Upper lobe of right lung (tissue), 1 donor: ENCODE data around the gene LRRC18. TPM values are rescaled to one million over a fixed set of nuclear protein-coding genes. Genes with fewer than 3 reads are reported as not detected.

Source experiments
- ATAC-seq: fragments of 200-7000 bp; cut with Tn5 transposase; one replicate; pipeline ENCODE4 v1.9.1; 2020; ENCODE audit warnings: mild to moderate bottlenecking, moderate library complexity
- DNase-seq: peaks from one replicate; pipeline ENCODE4 v3.0.0-alpha.2; 2020
- H3K27ac ChIP-seq: fragments of 200-600 bp; one replicate; pipeline ENCODE4 v1.8.0; 2022
- H3K27me3 ChIP-seq: fragments of 200-600 bp; one replicate; pipeline ENCODE4 v1.8.0; 2022; ENCODE audit warnings: mild to moderate bottlenecking
- H3K36me3 ChIP-seq: fragments of 200-600 bp; one replicate; pipeline ENCODE4 v1.8.0; 2022
- H3K4me1 ChIP-seq: fragments of 200-600 bp; one replicate; pipeline ENCODE4 v1.8.0; 2022
- H3K4me3 ChIP-seq: fragments of 200-600 bp; one replicate; pipeline ENCODE4 v1.8.0; 2022; ENCODE audit warnings: mild to moderate bottlenecking
- H3K9me3 ChIP-seq: fragments of 200-600 bp; one replicate; pipeline ENCODE4 v1.8.0; 2022
- intact Hi-C: fragments of 100-400 bp; cut with DNase I; formaldehyde crosslinking; loops from one replicate; pipeline ENCODE4 v1.11.0; 2022
- total RNA-seq: library from RNA; stranded (reverse); fragmentation: NEBNext Ultra II Directional; extraction: Animal tissue kit (Norgen Biotek cat#: 25700); gene quantifications from one replicate; pipeline ENCODE4 v1.2.1, GENCODE V29; 2021
- TF ChIP-seq, protein P1 (sequence below): fragments of 200-600 bp; IDR thresholded peaks from one replicate; pipeline ENCODE4 v1.8.0; 2022; ENCODE audit warnings: antibody characterized with exemption
- donor health status: DM: no; HTN: yes; CAD: no; lungs with severe emphysema.

Gene LRRC18
- total RNA-seq, 1 donor from 2014 or later: 0.96 TPM

DNA sequence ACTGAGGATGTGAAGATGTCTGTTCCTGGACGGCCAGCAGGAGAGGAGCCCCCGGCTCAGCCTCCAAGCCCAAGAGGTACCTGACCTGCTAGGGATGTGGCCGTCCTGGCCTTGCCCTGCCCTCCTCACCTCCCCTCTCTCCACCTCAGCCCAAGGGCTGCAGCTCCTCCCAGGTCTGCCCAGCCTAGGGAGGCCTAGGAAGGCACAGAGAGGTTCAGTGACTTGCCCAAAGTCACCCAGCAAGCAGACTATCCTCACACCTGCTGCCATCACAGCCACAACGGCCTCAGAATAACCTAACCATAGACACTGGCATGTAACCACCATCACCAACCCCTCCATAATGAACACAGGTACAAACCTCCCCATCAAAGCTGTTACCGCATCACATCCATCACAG lies 38.7 kb upstream of the LRRC18 start:
- no peaks in the 10 kb centered on the region for H3K27me3 ChIP-seq
- H3K36me3 ChIP-seq: no peaks in the 10 kb centered on the region
- ATAC-seq: no peak
- H3K4me3 ChIP-seq: no peak overlapping the region
- TF ChIP-seq, protein P1, sequence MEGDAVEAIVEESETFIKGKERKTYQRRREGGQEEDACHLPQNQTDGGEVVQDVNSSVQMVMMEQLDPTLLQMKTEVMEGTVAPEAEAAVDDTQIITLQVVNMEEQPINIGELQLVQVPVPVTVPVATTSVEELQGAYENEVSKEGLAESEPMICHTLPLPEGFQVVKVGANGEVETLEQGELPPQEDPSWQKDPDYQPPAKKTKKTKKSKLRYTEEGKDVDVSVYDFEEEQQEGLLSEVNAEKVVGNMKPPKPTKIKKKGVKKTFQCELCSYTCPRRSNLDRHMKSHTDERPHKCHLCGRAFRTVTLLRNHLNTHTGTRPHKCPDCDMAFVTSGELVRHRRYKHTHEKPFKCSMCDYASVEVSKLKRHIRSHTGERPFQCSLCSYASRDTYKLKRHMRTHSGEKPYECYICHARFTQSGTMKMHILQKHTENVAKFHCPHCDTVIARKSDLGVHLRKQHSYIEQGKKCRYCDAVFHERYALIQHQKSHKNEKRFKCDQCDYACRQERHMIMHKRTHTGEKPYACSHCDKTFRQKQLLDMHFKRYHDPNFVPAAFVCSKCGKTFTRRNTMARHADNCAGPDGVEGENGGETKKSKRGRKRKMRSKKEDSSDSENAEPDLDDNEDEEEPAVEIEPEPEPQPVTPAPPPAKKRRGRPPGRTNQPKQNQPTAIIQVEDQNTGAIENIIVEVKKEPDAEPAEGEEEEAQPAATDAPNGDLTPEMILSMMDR: no peak
- peaks cover 11% of the 10 kb centered on the region for H3K4me1 ChIP-seq
- no peak overlapping the region for H3K27ac ChIP-seq
- H3K9me3 ChIP-seq: no peaks in the 10 kb centered on the region
- DNase-seq: no peak
- intact Hi-C loops: no loop called here

DNA sequence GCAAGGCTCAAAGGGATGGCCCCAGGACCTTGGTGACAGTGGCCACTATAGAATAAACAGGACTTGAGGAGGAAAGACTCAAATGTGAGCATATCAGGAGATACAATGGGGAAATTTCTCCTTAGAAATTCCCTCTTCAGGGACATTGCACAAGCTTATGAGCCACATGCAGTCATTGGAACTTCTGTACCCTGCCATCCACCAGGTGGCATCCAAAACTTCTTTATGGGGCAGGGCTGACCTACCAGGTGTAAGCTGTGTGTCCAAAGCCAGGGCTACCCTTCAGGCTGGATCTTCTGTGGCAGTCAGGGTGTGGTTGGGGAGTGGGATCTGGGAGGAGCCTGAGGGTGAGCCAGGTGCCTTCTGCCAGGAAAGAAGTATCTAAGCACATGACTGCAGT lies 36.6 kb upstream of the LRRC18 start:
- TF ChIP-seq, protein P1: peak; percentile 32
- DNase-seq: no peak
- no peak overlapping the region for H3K27ac ChIP-seq
- peak; percentile 54 for ATAC-seq
- no peaks in the 10 kb centered on the region for H3K27me3 ChIP-seq
- H3K9me3 ChIP-seq: no peaks in the 10 kb centered on the region
- intact Hi-C loops: no loop called here
- H3K36me3 ChIP-seq: no peaks in the 10 kb centered on the region
- no peak overlapping the region for H3K4me3 ChIP-seq
- peaks cover 4% of the 10 kb centered on the region for H3K4me1 ChIP-seq

DNA sequence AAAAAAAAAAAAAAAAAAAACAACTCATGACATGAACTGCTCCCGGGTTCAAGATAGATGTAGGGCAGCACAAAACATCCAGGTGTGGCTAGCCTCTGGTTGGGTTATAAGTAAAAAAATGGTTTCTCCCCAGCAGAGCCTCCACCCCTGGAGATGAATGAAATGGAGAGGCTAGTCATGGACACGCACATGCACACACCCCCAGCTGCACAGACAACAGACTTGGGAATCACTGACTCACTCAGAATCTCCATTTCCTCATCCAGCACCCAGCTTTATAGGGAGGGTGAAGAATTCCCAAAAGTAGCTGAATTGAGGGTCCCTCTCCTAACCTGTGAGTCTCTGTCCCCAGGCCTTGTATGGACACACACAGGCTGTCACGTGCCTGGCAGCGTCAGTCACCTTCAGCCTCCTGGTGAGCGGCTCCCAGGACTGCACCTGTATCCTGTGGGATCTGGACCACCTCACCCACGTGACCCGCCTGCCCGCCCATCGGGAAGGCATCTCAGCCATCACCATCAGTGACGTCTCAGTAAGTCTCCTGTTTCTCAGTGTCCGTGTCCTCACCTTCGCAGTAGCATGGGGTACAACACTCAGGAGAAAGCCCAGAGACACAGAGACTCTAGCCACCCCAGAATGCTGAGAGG lies 35.0 kb upstream of the LRRC18 start:
- intact Hi-C loops: no loop called here
- Histone ChIP-seq H3K4me3 (no peak overlapping the region), H3K9me3 (no peaks in the 10 kb centered on the region), H3K36me3 (no peaks in the 10 kb centered on the region), H3K4me1 (no peaks in the 10 kb centered on the region), H3K27ac (no peak overlapping the region), H3K27me3 (no peaks in the 10 kb centered on the region)
- ATAC-seq (no peak), DNase-seq (no peak)
- TF ChIP-seq, protein P1: no peak

DNA sequence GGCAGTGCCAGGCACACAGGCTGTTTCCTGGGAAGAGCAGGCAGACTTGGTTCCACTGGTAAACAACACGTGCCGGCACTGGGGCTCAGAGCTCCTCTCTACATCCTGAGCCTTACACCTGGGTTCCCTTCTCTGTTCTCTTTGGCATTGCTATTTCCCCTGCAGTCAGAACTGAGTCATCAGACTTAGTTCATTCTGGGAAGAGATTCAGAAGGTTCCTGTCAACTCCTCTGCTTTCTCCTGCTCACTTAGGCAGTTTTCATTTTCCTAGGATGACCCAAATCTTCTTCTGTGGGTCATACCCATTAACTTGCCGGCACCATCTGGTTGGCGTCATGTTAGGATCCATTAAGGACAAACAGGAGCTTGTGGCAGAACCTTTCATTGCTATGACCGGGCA lies 33.4 kb upstream of the LRRC18 start:
- Histone ChIP-seq H3K27ac (no peak overlapping the region), H3K27me3 (no peaks in the 10 kb centered on the region), H3K36me3 (no peaks in the 10 kb centered on the region), H3K4me3 (no peak overlapping the region), H3K9me3 (no peaks in the 10 kb centered on the region), H3K4me1 (no peaks in the 10 kb centered on the region)
- DNase-seq: no peak
- intact Hi-C loops: no loop called here
- TF ChIP-seq, protein P1: no peak
- no peak for ATAC-seq

DNA sequence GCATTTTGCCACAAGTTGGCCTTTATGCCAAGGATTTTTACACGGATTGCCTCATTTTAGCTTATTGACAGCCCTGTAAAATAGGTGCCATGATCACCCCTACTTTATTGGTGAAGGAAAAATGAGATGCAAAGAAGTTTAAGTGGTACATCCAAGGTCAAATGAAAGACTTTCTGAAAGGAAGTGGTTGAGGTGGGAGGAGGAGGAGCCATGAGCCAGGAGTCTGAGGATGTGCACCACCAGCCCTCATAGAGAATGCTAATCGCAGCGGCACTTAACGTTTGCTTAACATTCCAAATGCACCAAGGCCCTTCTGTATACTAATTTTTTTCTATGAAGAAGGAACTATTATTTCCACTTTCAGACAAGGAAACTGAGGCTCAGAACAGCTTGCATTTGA lies 31.0 kb upstream of the LRRC18 start:
- Histone ChIP-seq H3K4me3 (no peak overlapping the region), H3K4me1 (no peaks in the 10 kb centered on the region), H3K36me3 (no peaks in the 10 kb centered on the region), H3K27me3 (no peaks in the 10 kb centered on the region), H3K9me3 (no peaks in the 10 kb centered on the region), H3K27ac (no peak overlapping the region)
- intact Hi-C loops: no loop called here
- no peak for ATAC-seq
- DNase-seq: no peak
- TF ChIP-seq, protein P1: no peak

DNA sequence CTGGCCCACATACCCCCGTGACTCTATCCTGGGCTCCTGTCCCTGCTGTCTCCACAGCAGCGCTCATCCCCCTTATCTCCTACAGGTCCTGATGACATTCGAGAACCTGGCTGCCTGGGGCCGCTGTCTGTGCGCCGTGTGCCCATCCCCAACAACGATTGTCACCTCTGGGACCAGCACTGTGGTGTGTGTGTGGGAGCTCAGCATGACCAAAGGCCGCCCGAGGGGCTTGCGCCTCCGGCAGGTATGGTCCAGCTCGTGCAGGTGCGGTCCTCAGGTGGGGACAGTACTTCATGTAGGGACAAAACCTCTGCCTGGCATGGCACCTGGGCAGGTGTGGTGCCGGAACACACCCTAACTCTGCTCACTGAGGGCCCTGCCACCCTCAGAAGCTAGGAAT lies 30.4 kb upstream of the LRRC18 start:
- no peaks in the 10 kb centered on the region for H3K27me3 ChIP-seq
- no peaks in the 10 kb centered on the region for H3K36me3 ChIP-seq
- TF ChIP-seq, protein P1: no peak
- H3K27ac ChIP-seq: no peak overlapping the region
- H3K4me1 ChIP-seq: no peaks in the 10 kb centered on the region
- no peak overlapping the region for H3K4me3 ChIP-seq
- intact Hi-C loops: no loop called here
- no peaks in the 10 kb centered on the region for H3K9me3 ChIP-seq
- DNase-seq: no peak
- ATAC-seq: no peak
